ENCODE results near the gene RIMBP2.

- TF ChIP-seq, protein P1, sequence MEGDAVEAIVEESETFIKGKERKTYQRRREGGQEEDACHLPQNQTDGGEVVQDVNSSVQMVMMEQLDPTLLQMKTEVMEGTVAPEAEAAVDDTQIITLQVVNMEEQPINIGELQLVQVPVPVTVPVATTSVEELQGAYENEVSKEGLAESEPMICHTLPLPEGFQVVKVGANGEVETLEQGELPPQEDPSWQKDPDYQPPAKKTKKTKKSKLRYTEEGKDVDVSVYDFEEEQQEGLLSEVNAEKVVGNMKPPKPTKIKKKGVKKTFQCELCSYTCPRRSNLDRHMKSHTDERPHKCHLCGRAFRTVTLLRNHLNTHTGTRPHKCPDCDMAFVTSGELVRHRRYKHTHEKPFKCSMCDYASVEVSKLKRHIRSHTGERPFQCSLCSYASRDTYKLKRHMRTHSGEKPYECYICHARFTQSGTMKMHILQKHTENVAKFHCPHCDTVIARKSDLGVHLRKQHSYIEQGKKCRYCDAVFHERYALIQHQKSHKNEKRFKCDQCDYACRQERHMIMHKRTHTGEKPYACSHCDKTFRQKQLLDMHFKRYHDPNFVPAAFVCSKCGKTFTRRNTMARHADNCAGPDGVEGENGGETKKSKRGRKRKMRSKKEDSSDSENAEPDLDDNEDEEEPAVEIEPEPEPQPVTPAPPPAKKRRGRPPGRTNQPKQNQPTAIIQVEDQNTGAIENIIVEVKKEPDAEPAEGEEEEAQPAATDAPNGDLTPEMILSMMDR (IDR thresholded peaks at IDR 0.05; ENCODE audit: low read depth, low read length): no peak
- TF ChIP-seq EZH2phosphoT487 (IDR thresholded peaks at IDR 0.05; ENCODE audit: low read depth): no peak
Observed at GRCh38 chr12:130506844-130507243, 209.3 kb downstream of the RIMBP2 start.

All from OCI-LY3 (cell line).